Measurements from ENCODE around the gene CCDC185. TPM values are rescaled to one million over a fixed set of nuclear protein-coding genes. Genes with fewer than 3 reads are reported as not detected.

CCDC185 gene
- total and polyA plus RNA-seq, 2 experiments from 2014 or later: 0.56 TPM; not detected in 1

DNA sequence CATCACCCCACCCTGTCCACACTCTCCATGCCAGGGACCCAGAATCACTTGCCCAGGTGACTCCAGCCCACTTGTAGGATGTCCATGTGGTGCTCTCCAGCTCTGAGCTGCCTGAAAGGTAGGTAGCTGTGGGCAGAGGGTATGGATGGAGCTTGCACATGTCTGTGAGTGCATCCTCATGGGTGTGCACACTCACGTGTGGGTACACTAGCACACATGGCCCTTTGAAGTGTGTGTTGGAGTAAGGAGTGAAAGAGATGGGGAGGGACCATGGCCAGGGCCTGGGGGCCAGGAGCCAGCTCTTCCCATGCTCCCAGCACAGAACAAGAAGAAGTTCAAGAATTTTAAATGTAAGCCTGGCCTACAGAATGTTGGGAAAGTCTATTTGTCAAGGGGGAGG lies 50.2 kb downstream of the CCDC185 start:
- H3F3A ChIP-seq (replicated peaks; ENCODE audit: low read depth): no peaks in the 10 kb centered on the region
- ATAC-seq: no peak
- no peak overlapping the region for H2AFZ ChIP-seq
- H4K20me1 ChIP-seq (replicated peaks; ENCODE audit: insufficient read depth): no peaks in the 10 kb centered on the region
- H3K27ac ChIP-seq (ENCODE audit: low read depth): no peak overlapping the region
- no peaks in the 10 kb centered on the region for H3K27me3 ChIP-seq (ENCODE audit: insufficient read depth)
- H3K4me1 Mint-ChIP-seq: no peaks in the 10 kb centered on the region
- no peaks in the 10 kb centered on the region for H3K4me1 ChIP-seq (ENCODE audit: insufficient read depth)
- 0 out of 2 replicates have a peak, but pooled peaks cover 6% of the 10 kb centered on the region for H3K36me3 ChIP-seq (ENCODE audit: insufficient read depth)
- H3K36me3 Mint-ChIP-seq (ENCODE audit: low read depth): peaks cover 17% of the 10 kb centered on the region; the same call in 2 of the 3 replicates
- peaks cover 11% of the 10 kb centered on the region; the same call in 1 of the 2 replicates for H3K9me2 ChIP-seq (ENCODE audit: insufficient read depth)
- no peak for DNase-seq (ENCODE audit: low spot score)
- no peaks in the 10 kb centered on the region for H3K79me2 ChIP-seq (replicated peaks; ENCODE audit: insufficient read depth)
- no peak overlapping the region for H3K4me3 ChIP-seq
- H3K27ac Mint-ChIP-seq: no peak overlapping the region
- no peak overlapping the region for H3K4me2 ChIP-seq
- no peak for TF ChIP-seq STAT1 (IDR thresholded peaks at IDR 0.05; ENCODE audit: unreplicated experiment)
- TF ChIP-seq, protein P1, sequence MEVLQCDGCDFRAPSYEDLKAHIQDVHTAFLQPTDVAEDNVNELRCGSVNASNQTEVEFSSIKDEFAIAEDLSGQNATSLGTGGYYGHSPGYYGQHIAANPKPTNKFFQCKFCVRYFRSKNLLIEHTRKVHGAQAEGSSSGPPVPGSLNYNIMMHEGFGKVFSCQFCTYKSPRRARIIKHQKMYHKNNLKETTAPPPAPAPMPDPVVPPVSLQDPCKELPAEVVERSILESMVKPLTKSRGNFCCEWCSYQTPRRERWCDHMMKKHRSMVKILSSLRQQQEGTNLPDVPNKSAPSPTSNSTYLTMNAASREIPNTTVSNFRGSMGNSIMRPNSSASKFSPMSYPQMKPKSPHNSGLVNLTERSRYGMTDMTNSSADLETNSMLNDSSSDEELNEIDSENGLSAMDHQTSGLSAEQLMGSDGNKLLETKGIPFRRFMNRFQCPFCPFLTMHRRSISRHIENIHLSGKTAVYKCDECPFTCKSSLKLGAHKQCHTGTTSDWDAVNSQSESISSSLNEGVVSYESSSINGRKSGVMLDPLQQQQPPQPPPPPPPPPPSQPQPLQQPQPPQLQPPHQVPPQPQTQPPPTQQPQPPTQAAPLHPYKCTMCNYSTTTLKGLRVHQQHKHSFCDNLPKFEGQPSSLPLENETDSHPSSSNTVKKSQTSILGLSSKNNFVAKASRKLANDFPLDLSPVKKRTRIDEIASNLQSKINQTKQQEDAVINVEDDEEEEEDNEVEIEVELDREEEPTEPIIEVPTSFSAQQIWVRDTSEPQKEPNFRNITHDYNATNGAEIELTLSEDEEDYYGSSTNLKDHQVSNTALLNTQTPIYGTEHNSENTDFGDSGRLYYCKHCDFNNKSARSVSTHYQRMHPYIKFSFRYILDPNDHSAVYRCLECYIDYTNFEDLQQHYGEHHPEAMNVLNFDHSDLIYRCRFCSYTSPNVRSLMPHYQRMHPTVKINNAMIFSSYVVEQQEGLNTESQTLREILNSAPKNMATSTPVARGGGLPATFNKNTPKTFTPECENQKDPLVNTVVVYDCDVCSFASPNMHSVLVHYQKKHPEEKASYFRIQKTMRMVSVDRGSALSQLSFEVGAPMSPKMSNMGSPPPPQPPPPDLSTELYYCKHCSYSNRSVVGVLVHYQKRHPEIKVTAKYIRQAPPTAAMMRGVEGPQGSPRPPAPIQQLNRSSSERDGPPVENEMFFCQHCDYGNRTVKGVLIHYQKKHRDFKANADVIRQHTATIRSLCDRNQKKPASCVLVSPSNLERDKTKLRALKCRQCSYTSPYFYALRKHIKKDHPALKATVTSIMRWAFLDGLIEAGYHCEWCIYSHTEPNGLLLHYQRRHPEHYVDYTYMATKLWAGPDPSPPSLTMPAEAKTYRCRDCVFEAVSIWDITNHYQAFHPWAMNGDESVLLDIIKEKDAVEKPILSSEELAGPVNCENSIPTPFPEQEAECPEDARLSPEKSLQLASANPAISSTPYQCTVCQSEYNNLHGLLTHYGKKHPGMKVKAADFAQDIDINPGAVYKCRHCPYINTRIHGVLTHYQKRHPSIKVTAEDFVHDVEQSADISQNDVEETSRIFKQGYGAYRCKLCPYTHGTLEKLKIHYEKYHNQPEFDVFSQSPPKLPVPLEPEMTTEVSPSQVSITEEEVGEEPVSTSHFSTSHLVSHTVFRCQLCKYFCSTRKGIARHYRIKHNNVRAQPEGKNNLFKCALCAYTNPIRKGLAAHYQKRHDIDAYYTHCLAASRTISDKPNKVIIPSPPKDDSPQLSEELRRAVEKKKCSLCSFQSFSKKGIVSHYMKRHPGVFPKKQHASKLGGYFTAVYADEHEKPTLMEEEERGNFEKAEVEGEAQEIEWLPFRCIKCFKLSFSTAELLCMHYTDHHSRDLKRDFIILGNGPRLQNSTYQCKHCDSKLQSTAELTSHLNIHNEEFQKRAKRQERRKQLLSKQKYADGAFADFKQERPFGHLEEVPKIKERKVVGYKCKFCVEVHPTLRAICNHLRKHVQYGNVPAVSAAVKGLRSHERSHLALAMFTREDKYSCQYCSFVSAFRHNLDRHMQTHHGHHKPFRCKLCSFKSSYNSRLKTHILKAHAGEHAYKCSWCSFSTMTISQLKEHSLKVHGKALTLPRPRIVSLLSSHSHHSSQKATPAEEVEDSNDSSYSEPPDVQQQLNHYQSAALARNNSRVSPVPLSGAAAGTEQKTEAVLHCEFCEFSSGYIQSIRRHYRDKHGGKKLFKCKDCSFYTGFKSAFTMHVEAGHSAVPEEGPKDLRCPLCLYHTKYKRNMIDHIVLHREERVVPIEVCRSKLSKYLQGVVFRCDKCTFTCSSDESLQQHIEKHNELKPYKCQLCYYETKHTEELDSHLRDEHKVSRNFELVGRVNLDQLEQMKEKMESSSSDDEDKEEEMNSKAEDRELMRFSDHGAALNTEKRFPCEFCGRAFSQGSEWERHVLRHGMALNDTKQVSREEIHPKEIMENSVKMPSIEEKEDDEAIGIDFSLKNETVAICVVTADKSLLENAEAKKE (CRISPR knock-in tag; IDR thresholded peaks at IDR 0.05): no peak
- TF ChIP-seq EZH2phosphoT487 (IDR thresholded peaks at IDR 0.05; ENCODE audit: unreplicated experiment): no peak
- TF ChIP-seq, protein P2, sequence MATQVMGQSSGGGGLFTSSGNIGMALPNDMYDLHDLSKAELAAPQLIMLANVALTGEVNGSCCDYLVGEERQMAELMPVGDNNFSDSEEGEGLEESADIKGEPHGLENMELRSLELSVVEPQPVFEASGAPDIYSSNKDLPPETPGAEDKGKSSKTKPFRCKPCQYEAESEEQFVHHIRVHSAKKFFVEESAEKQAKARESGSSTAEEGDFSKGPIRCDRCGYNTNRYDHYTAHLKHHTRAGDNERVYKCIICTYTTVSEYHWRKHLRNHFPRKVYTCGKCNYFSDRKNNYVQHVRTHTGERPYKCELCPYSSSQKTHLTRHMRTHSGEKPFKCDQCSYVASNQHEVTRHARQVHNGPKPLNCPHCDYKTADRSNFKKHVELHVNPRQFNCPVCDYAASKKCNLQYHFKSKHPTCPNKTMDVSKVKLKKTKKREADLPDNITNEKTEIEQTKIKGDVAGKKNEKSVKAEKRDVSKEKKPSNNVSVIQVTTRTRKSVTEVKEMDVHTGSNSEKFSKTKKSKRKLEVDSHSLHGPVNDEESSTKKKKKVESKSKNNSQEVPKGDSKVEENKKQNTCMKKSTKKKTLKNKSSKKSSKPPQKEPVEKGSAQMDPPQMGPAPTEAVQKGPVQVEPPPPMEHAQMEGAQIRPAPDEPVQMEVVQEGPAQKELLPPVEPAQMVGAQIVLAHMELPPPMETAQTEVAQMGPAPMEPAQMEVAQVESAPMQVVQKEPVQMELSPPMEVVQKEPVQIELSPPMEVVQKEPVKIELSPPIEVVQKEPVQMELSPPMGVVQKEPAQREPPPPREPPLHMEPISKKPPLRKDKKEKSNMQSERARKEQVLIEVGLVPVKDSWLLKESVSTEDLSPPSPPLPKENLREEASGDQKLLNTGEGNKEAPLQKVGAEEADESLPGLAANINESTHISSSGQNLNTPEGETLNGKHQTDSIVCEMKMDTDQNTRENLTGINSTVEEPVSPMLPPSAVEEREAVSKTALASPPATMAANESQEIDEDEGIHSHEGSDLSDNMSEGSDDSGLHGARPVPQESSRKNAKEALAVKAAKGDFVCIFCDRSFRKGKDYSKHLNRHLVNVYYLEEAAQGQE (IDR thresholded peaks at IDR 0.05; ENCODE audit: unreplicated experiment): no peak
- no peak for TF ChIP-seq ZNF331 (CRISPR knock-in tag; IDR thresholded peaks at IDR 0.05; ENCODE audit: low read depth)
- peaks cover 59% of the 10 kb centered on the region for H3K9me3 Mint-ChIP-seq
- H3K4me3 Mint-ChIP-seq: no peak overlapping the region
- peaks cover 7% of the 10 kb centered on the region for H3K27me3 Mint-ChIP-seq (ENCODE audit: insufficient read depth, low read depth, poor library complexity)

Measured in GM23338 (cell line).